GM23338 (cell line): ENCODE data around the gene TYRP1. TPM values are rescaled to one million over a fixed set of nuclear protein-coding genes. Genes with fewer than 3 reads are reported as not detected.

Source experiments
- ATAC-seq: fragments of 200-7000 bp; cut with Tn5 transposase; 3 replicates; pipeline ENCODE4 v1.9.1; 2020
- DNase-seq: peaks from one replicate; pipeline ENCODE4 v3.0.0-alpha.2; 2015; ENCODE audit warnings: low spot score
- H2AFZ ChIP-seq: fragments of 200-600 bp; sonication (generic); 2 replicates; pipeline ENCODE4 v1.8.0; 2016; ENCODE audit warnings: antibody characterized with exemption, mild to moderate bottlenecking, moderate library complexity
- H3F3A ChIP-seq: fragments of 200-600 bp; sonication (generic); replicated peaks from 2 replicates; pipeline ENCODE4 v1.8.0; 2017; ENCODE audit warnings: antibody characterized with exemption, mixed run types, low read depth
- H3K27ac ChIP-seq: fragments of 200-600 bp; sonication (generic); 2 replicates; pipeline ENCODE4 v1.6.1; 2016; ENCODE audit warnings: low read depth
- H3K27me3 ChIP-seq: fragments of 200-600 bp; sonication (generic); 2 replicates; pipeline ENCODE4 v1.8.0; 2016; ENCODE audit warnings: mild to moderate bottlenecking, mixed run types, moderate library complexity; ENCODE audit not compliant: insufficient read depth
- H3K36me3 ChIP-seq: fragments of 200-600 bp; sonication (generic); 2 replicates; pipeline ENCODE4 v1.8.0; 2016; ENCODE audit warnings: mild to moderate bottlenecking; ENCODE audit not compliant: insufficient read depth
- H3K4me1 ChIP-seq: fragments of 200-600 bp; sonication (generic); 2 replicates; pipeline ENCODE4 v1.8.0; 2016; ENCODE audit warnings: mild to moderate bottlenecking, moderate library complexity; ENCODE audit not compliant: insufficient read depth
- H3K4me2 ChIP-seq: fragments of 200-600 bp; sonication (generic); 2 replicates; pipeline ENCODE4 v1.7.1; 2017; ENCODE audit warnings: mixed run types
- H3K4me3 ChIP-seq: fragments of 200-600 bp; sonication (generic); 2 replicates; pipeline ENCODE4 v1.6.1; 2016; ENCODE audit warnings: mixed run types
- H3K79me2 ChIP-seq: fragments of 200-600 bp; sonication (generic); replicated peaks from 2 replicates; pipeline ENCODE4 v1.8.0; 2017; ENCODE audit warnings: mild to moderate bottlenecking; ENCODE audit not compliant: insufficient read depth
- H3K9me2 ChIP-seq: fragments of 200-600 bp; sonication (generic); 2 replicates; pipeline ENCODE4 v1.8.0; 2017; ENCODE audit not compliant: insufficient read depth
- H4K20me1 ChIP-seq: fragments of 200-600 bp; sonication (generic); replicated peaks from 2 replicates; pipeline ENCODE4 v1.8.0; 2017; ENCODE audit warnings: mild to moderate bottlenecking; ENCODE audit not compliant: insufficient read depth
- H3K27ac Mint-ChIP-seq: 2 replicates; pipeline ENCODE4 v1.8.0; 2020; ENCODE audit warnings: inconsistent platforms, mild to moderate bottlenecking, moderate library complexity, mixed read lengths
- H3K27me3 Mint-ChIP-seq: 3 replicates; pipeline ENCODE4 v1.8.0; 2022; ENCODE audit warnings: low read depth, mild to moderate bottlenecking, moderate library complexity, mixed read lengths, inconsistent platforms; ENCODE audit not compliant: insufficient read depth, poor library complexity
- H3K36me3 Mint-ChIP-seq: 3 replicates; pipeline ENCODE4 v1.8.0; 2021; ENCODE audit warnings: low read depth, mild to moderate bottlenecking, inconsistent platforms, moderate library complexity, mixed read lengths
- H3K4me1 Mint-ChIP-seq: 3 replicates; pipeline ENCODE4 v1.8.0; 2020; ENCODE audit warnings: mild to moderate bottlenecking, inconsistent platforms, mixed read lengths
- H3K4me3 Mint-ChIP-seq: 3 replicates; pipeline ENCODE4 v1.8.0; 2021; ENCODE audit warnings: moderate library complexity, mild to moderate bottlenecking, inconsistent platforms, mixed read lengths
- H3K9me3 Mint-ChIP-seq: 3 replicates; pipeline ENCODE4 v1.8.0; 2020; ENCODE audit warnings: moderate library complexity, mild to moderate bottlenecking, inconsistent platforms, mixed read lengths
- CREB1 ChIP-seq: fragments of 250-450 bp; sonication (Bioruptor Pico); IDR thresholded peaks from 2 replicates; pipeline ENCODE4 v1.5.0; 2020; ENCODE audit warnings: low read depth, mild to moderate bottlenecking, moderate library complexity
- EZH2 ChIP-seq: fragments of 200-600 bp; sonication (generic); IDR thresholded peaks from one replicate; pipeline ENCODE4 v1.8.0; 2017; ENCODE audit warnings: antibody characterized with exemption, mild to moderate bottlenecking, low read depth; ENCODE audit not compliant: unreplicated experiment
- JUNB ChIP-seq: IDR thresholded peaks from one replicate; pipeline ENCODE4 v1.6.1; 2016; ENCODE audit warnings: antibody characterized with exemption; ENCODE audit not compliant: unreplicated experiment
- NANOG ChIP-seq: IDR thresholded peaks from 2 replicates; pipeline ENCODE4 v1.6.1; 2016; ENCODE audit warnings: antibody characterized with exemption, borderline replicate concordance
- POLR2AphosphoS5 ChIP-seq: IDR thresholded peaks from 2 replicates; pipeline ENCODE4 v1.6.1; 2016; ENCODE audit warnings: antibody characterized with exemption, low read depth
- STAT1 ChIP-seq: IDR thresholded peaks from one replicate; pipeline ENCODE4 v1.6.1; 2016; ENCODE audit warnings: antibody characterized with exemption; ENCODE audit not compliant: unreplicated experiment
- ZNF462 ChIP-seq: fragments of 250-450 bp; sonication (Bioruptor Pico); IDR thresholded peaks from 2 replicates; pipeline ENCODE4 v1.5.0; 2020; ENCODE audit warnings: mild to moderate bottlenecking, moderate library complexity
- polyA plus RNA-seq: library from polyadenylated mRNA; unstranded; fragments of >200 nt; fragmentation: Nextera tagmentation; extraction: Ambion mirVana; gene quantifications from 2 replicates; pipeline ENCODE4 v1.2.1, GENCODE V29; 2016
- total RNA-seq: library from RNA; depleted of rRNA; stranded (reverse); fragments of >200 nt; shearing (Covaris generic); gene quantifications from 2 replicates; pipeline ENCODE4 v1.2.3, GENCODE V29; 2014

The TYRP1 gene
- total and polyA plus RNA-seq, 2 experiments from 2014 or later: not detected

- H3K36me3 Mint-ChIP-seq: no peaks in the 10 kb centered on the region
- peaks cover 2% of the 10 kb centered on the region for H3K27me3 Mint-ChIP-seq
- Histone ChIP-seq H2AFZ (no peak overlapping the region), H3K36me3 (no peaks in the 10 kb centered on the region), H3K27ac (no peak overlapping the region), H3F3A (no peaks in the 10 kb centered on the region), H3K9me2 (no peaks in the 10 kb centered on the region), H3K27me3 (no peaks in the 10 kb centered on the region), H3K4me1 (peaks cover 5% of the 10 kb centered on the region; the same call in 1 of the 2 replicates), H3K4me3 (no peak overlapping the region), H3K79me2 (no peaks in the 10 kb centered on the region), H3K4me2 (no peak overlapping the region), H4K20me1 (no peaks in the 10 kb centered on the region)
- ATAC-seq (no peak), DNase-seq (no peak)
- no peaks in the 10 kb centered on the region for H3K9me3 Mint-ChIP-seq
- no peak overlapping the region for H3K4me3 Mint-ChIP-seq
- TF ChIP-seq NANOG (no peak), JUNB (no peak), POLR2AphosphoS5 (no peak), STAT1 (no peak), EZH2 (no peak), ZNF462 (CRISPR knock-in tag) (no peak), CREB1 (CRISPR knock-in tag) (no peak)
- H3K27ac Mint-ChIP-seq: no peak overlapping the region; the same call in 1 of the 2 replicates
- H3K4me1 Mint-ChIP-seq: peaks cover 12% of the 10 kb centered on the region
These were observed 28.9 kb downstream of the TYRP1 start for GRCh38 chr9:12722131-12722530.
